ENCODE measurements around the gene ZNF76.

The ZNF76 gene

DNA sequence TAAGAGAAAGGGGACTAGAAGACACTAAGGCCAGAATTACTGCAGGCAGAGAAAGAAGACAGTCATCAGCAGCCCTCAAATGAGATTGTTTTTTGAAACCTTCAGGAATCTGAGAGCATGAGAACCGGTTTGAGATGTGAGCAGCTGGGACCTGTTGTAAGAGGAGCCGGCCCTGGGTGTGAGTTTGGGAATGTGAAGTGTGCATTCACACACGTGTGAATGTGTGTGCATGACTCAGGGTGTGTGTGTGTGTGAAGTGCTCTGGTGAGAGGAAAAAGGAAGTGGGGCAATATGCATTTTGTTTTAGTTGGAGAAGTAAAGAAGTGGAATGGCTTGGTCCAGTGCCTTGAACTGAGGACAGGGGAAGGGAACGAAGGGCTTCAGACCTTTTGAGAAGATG, 41.5 kb upstream of the ZNF76 start:
- TF ChIP-seq SPI1 (IDR thresholded peaks at IDR 0.05; ENCODE audit: low read depth, low read length) (0 out of 2 replicates have a peak, but pooled peaks have one; percentile 19), POU2F2 (IDR thresholded peaks at IDR 0.05; ENCODE audit: low read depth, low read length) (no peak)
- no peak for DNase-seq (ENCODE audit: insufficient read length, low spot score)
- FAIRE-seq = no peak

DNA sequence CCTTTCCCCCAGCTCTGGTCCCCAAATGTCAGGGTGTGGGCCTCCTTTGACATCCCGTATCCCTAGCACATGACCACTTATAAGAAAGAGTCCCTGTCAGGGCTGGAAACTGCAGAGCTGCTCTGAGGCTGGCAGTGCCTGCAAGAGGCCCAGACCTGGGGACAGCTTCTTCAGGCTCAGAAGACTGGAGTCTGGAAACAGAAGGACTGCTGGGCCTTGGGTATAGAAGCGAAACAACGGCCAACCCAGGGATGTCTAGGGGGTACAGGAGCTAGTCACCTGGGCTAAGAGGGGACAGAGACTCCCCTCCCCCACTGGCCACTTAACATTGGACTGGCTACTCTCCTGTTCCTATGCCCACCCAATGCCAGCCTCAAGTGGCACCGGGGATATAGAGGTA, 41.1 kb upstream of the ZNF76 start:
- no peak for TF ChIP-seq POU2F2 (IDR thresholded peaks at IDR 0.05; ENCODE audit: low read depth, low read length)
- TF ChIP-seq SPI1 (IDR thresholded peaks at IDR 0.05; ENCODE audit: low read depth, low read length) = no peak
- no peak for TF ChIP-seq PAX5 (IDR thresholded peaks at IDR 0.05; ENCODE audit: insufficient read depth, low read length, severe bottlenecking)
- TF ChIP-seq POLR2AphosphoS5 (IDR thresholded peaks at IDR 0.05; ENCODE audit: low read depth, low read length) = no peak
- no peak for TF ChIP-seq TAF1 (IDR thresholded peaks at IDR 0.05; ENCODE audit: low read depth, low read length)
- TF ChIP-seq POLR2A (IDR thresholded peaks at IDR 0.05; ENCODE audit: low read depth, low read length) = no peak
- FAIRE-seq (no peak), DNase-seq (ENCODE audit: insufficient read length, low spot score) (no peak)

DNA sequence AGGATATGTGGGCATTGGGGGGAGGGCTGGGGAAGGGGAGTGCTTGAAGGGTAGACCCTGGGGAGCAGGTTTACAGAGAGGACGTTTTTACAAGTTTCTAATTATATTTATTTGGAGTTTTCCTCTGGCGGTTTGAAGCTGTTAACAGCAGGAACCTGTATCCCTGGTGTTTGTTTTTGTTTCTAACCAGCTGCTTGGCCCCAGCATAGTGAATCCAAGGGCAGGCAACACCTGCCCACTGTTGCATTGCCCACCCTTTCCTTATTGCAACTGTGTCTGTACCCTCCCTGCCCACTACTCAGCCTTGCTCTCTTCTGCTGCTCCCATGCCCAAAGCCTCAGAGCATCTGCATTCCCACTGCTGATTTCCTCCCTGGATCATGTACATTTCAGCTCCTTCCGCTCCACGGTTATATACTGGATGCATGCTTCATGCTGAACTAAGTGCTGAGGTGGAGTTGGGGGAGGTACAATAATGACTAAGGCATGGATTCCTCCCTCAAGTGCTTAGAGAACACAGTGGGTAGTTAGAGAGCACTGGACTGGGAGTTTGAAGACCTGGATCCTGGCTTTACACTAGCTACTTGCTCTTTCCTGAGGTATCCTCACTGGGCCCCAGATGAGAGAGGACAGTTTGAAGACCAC, 39.7 kb upstream of the ZNF76 start:
- DNase-seq (ENCODE audit: insufficient read length, low spot score) (no peak), FAIRE-seq (no peak)
- TF ChIP-seq SPI1 (IDR thresholded peaks at IDR 0.05; ENCODE audit: low read depth, low read length) = no peak
- no peak for TF ChIP-seq POLR2A (IDR thresholded peaks at IDR 0.05; ENCODE audit: low read depth, low read length)
- TF ChIP-seq PAX5 (IDR thresholded peaks at IDR 0.05; ENCODE audit: insufficient read depth, low read length, severe bottlenecking) = no peak
- TF ChIP-seq POU2F2 (IDR thresholded peaks at IDR 0.05; ENCODE audit: low read depth, low read length) = no peak
- TF ChIP-seq TAF1 (IDR thresholded peaks at IDR 0.05; ENCODE audit: low read depth, low read length) = no peak
- TF ChIP-seq POLR2AphosphoS5 (IDR thresholded peaks at IDR 0.05; ENCODE audit: low read depth, low read length) = no peak

DNA sequence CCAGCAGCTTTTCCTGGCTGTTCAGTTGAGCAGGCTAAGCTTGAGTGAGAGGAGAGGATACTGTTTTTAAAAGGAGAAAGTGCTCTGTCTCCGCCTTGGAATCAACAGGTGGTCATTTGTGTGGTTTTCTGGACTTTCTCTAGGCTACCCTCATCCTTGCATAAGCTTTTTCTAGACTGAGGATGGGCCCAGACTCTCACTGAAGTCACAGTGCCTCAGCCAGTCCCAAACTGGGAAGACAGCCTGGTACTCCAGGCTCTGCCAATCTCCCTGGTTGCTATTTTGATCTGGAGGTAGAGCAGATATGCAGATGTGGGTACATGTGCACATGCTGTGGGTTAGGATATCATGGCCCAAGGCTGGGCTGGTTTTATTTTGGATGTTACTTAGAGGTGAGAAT, 38.8 kb upstream of the ZNF76 start:
- no peak for DNase-seq (ENCODE audit: insufficient read length, low spot score)
- TF ChIP-seq POLR2AphosphoS5 (IDR thresholded peaks at IDR 0.05; ENCODE audit: low read depth, low read length) = no peak
- no peak for TF ChIP-seq POU2F2 (IDR thresholded peaks at IDR 0.05; ENCODE audit: low read depth, low read length)
- TF ChIP-seq POLR2A (IDR thresholded peaks at IDR 0.05; ENCODE audit: low read depth, low read length) = no peak
- no peak for TF ChIP-seq TAF1 (IDR thresholded peaks at IDR 0.05; ENCODE audit: low read depth, low read length)
- TF ChIP-seq SPI1 (IDR thresholded peaks at IDR 0.05; ENCODE audit: low read depth, low read length) = no peak
- no peak for TF ChIP-seq PAX5 (IDR thresholded peaks at IDR 0.05; ENCODE audit: insufficient read depth, low read length, severe bottlenecking)
- FAIRE-seq = no peak

DNA sequence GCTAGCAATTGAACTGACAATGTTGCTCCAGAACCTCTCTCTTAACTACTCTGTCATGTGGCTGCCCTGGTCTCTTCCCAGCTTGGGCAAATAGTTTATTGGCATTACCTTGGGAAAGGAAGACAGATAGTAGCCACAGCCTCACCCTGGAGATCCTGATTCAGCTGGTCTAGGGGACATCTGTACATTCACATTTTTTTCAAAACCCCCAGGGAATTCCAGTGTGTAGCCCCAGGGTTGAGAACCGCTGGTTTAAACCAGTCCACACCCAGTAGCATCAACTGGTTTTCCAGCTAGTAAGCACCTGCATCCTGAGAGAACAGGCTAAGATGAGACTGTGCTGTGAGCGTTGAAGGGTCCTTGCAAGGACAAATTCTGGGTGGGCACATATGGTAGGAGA, 36.1 kb upstream of the ZNF76 start:
- FAIRE-seq (no peak), DNase-seq (ENCODE audit: insufficient read length, low spot score) (no peak)
- no peak for TF ChIP-seq POU2F2 (IDR thresholded peaks at IDR 0.05; ENCODE audit: low read depth, low read length)
- no peak for TF ChIP-seq SPI1 (IDR thresholded peaks at IDR 0.05; ENCODE audit: low read depth, low read length)

DNA sequence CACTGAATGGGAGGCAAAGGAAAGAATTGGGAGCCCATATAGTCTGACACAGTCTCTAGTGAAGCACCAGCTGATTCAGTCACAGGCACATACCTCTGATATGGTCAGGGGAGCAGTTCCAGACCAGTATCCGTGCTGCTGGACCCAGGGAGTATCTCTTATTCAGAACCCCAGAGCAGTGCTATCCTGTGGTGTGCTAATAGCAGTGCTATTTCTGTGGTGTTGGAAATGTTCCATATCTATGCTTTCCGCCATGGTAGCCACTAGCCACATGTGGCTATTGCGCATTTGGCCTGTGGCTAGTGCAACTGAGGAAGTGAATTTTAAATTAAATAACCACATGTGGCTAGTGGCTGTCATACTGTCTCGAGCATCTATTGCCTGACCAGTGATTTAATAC, 34.8 kb upstream of the ZNF76 start:
- DNase-seq (ENCODE audit: insufficient read length, low spot score) (no peak), FAIRE-seq (no peak)
- TF ChIP-seq POU2F2 (IDR thresholded peaks at IDR 0.05; ENCODE audit: low read depth, low read length) = no peak
- no peak for TF ChIP-seq TAF1 (IDR thresholded peaks at IDR 0.05; ENCODE audit: low read depth, low read length)
- TF ChIP-seq POLR2A (IDR thresholded peaks at IDR 0.05; ENCODE audit: low read depth, low read length) = no peak
- TF ChIP-seq PAX5 (IDR thresholded peaks at IDR 0.05; ENCODE audit: insufficient read depth, low read length, severe bottlenecking) = no peak
- no peak for TF ChIP-seq SPI1 (IDR thresholded peaks at IDR 0.05; ENCODE audit: low read depth, low read length)
- no peak for TF ChIP-seq POLR2AphosphoS5 (IDR thresholded peaks at IDR 0.05; ENCODE audit: low read depth, low read length)

DNA sequence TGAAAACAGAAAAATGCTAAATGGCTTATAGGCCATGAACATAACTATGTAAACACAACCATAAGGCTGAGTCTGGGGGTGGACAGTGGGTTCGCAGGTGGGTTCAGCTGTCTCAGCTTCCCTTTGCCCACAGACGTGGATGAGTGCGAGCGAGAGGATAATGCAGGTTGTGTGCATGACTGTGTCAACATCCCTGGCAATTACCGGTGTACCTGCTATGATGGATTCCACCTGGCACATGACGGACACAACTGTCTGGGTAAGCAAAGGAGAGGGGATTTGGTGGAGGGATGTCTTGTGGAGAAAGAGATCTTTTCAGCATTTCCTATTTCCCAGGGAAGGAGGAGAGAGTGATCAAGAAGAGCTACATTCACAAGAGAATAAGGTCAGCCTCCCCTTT, 31.1 kb upstream of the ZNF76 start:
- FAIRE-seq = no peak
- DNase-seq (ENCODE audit: insufficient read length, low spot score) = no peak
- TF ChIP-seq POU2F2 (IDR thresholded peaks at IDR 0.05; ENCODE audit: low read depth, low read length) (no peak), TAF1 (IDR thresholded peaks at IDR 0.05; ENCODE audit: low read depth, low read length) (no peak)

DNA sequence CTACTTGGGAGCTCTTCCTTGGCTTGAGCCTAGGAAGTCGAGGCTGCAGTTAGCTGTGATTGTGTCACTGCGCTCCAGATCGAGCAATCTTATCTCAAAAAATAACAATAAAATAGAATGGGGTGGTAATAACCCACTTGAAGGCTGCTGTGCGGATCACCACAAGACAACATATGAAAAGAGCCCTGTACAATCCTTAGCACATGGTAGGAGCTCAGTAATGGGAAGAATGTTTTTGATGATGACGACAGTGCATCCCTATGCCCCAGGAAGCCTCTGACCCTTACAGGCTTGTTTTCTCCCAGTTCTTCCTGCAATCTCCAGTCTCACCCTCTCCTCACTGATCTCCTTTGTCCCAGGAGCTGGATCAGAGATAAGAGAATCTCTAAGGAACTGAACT, 30.2 kb upstream of the ZNF76 start:
- DNase-seq (ENCODE audit: insufficient read length, low spot score) (no peak), FAIRE-seq (no peak)
- TF ChIP-seq PAX5 (IDR thresholded peaks at IDR 0.05; ENCODE audit: insufficient read depth, low read length, severe bottlenecking) = no peak

DNA sequence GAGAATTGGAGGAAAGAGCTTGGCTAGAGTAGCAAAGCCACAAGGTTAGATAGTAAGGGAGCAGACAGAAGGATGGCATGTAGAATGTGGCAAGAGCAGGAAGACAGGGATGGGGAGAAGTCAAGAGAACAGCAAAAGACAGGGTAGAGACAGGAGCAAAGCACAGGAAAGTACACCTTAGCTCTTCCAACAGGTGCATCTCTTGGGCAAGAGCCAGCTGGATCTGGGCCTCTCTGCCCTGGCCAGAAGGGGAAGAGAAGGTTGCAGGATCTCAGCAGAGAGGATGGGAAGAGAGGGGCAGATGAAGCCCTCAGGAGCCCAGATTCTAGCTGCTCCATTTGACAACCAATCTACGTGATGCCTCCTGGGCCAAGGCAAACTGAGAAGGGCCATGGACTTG, 29.0 kb upstream of the ZNF76 start:
- TF ChIP-seq TAF1 (IDR thresholded peaks at IDR 0.05; ENCODE audit: low read depth, low read length) = no peak
- TF ChIP-seq SPI1 (IDR thresholded peaks at IDR 0.05; ENCODE audit: low read depth, low read length) = no peak
- no peak for TF ChIP-seq POLR2AphosphoS5 (IDR thresholded peaks at IDR 0.05; ENCODE audit: low read depth, low read length)
- TF ChIP-seq POLR2A (IDR thresholded peaks at IDR 0.05; ENCODE audit: low read depth, low read length) = no peak
- TF ChIP-seq POU2F2 (IDR thresholded peaks at IDR 0.05; ENCODE audit: low read depth, low read length) = no peak
- no peak for TF ChIP-seq PAX5 (IDR thresholded peaks at IDR 0.05; ENCODE audit: insufficient read depth, low read length, severe bottlenecking)
- no peak for DNase-seq (ENCODE audit: insufficient read length, low spot score)
- no peak for FAIRE-seq

DNA sequence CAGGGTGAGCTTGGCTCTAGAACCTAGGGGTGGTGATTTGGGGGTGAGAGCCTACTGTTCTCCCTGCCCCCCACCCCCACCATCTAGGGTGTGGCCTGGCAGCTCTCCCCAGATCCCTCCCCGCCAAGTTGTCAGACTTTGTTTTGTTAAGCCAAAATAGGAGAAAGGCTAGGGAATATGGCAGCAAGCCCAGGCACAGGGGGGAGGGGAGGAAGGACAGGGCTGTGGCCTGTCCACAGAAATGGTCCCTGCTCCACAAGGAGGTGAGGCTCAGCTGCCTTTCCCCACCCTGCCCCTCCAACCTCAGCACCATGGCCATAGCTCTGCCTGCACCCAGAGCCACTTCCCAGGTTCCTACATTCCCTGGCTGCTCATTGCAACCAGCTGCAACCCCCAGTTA, 28.6 kb upstream of the ZNF76 start:
- no peak for TF ChIP-seq POLR2AphosphoS5 (IDR thresholded peaks at IDR 0.05; ENCODE audit: low read depth, low read length)
- TF ChIP-seq TAF1 (IDR thresholded peaks at IDR 0.05; ENCODE audit: low read depth, low read length) = no peak
- no peak for TF ChIP-seq POLR2A (IDR thresholded peaks at IDR 0.05; ENCODE audit: low read depth, low read length)
- TF ChIP-seq POU2F2 (IDR thresholded peaks at IDR 0.05; ENCODE audit: low read depth, low read length) = no peak
- no peak for DNase-seq (ENCODE audit: insufficient read length, low spot score)
- FAIRE-seq = no peak

DNA sequence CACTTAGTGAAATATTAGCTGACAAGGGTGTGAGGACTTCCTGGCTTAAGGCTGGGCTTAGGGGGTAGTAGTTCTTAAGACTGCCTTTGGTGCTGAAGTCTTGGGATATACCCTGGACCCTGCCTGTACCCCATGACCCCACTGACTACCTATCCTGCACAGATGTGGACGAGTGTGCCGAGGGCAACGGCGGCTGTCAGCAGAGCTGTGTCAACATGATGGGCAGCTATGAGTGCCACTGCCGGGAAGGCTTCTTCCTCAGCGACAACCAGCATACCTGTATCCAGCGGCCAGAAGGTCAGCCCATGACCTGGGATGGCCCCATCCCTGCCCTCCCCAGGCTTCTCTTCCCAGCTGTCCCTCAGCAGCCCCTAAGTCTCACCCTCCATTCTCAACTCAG, 28.0 kb upstream of the ZNF76 start:
- no peak for TF ChIP-seq POLR2AphosphoS5 (IDR thresholded peaks at IDR 0.05; ENCODE audit: low read depth, low read length)
- TF ChIP-seq POLR2A (IDR thresholded peaks at IDR 0.05; ENCODE audit: low read depth, low read length) = no peak
- TF ChIP-seq SPI1 (IDR thresholded peaks at IDR 0.05; ENCODE audit: low read depth, low read length) = no peak
- no peak for TF ChIP-seq POU2F2 (IDR thresholded peaks at IDR 0.05; ENCODE audit: low read depth, low read length)
- TF ChIP-seq TAF1 (IDR thresholded peaks at IDR 0.05; ENCODE audit: low read depth, low read length) = no peak
- TF ChIP-seq PAX5 (IDR thresholded peaks at IDR 0.05; ENCODE audit: insufficient read depth, low read length, severe bottlenecking) = no peak
- DNase-seq (ENCODE audit: insufficient read length, low spot score) = no peak

More for the DNA sequence above, 28.0 kb upstream of the ZNF76 start:
- FAIRE-seq = no peak

Measured in GM12891 (cell line).